B cell (primary cell): ENCODE data around the gene SCYL3. TPM values are rescaled to one million over a fixed set of nuclear protein-coding genes. Genes with fewer than 3 reads are reported as not detected.

Source experiments
- ATAC-seq: fragments of 200-7000 bp; cut with Tn5 transposase; one replicate; pipeline ENCODE4 v1.10.0; 2021; ENCODE audit warnings: low read depth, mild to moderate bottlenecking, moderate number of reproducible peaks, moderate library complexity
- CTCF ChIA-PET: fragments of 350-600 bp; sonication (Branson Sonifier 250); formaldehyde crosslinking; loops from one replicate; lab custom pipeline; 2021; ENCODE audit warnings: antibody characterized with exemption, inconsistent platforms; lab: Charles Lee
- POLR2A ChIA-PET: fragments of 350-600 bp; sonication (Branson Sonifier 250); formaldehyde crosslinking; loops from one replicate; lab custom pipeline; 2021; ENCODE audit warnings: antibody characterized with exemption; lab: Charles Lee
- DNase-seq: peaks from one replicate; pipeline ENCODE4 v3.0.0; 2013
- H2AFZ ChIP-seq: 2 replicates; pipeline ENCODE4 v1.6.1; 2012; ENCODE audit warnings: mild to moderate bottlenecking, low read depth, low read length; ENCODE audit not compliant: insufficient read depth, poor library complexity, severe bottlenecking
- H3K27ac ChIP-seq, 2 donors: 1 replicate in 1 of 2; 2 replicates in 1 of 2; pipeline ENCODE4 v1.5.1; 2012 to 2013; ENCODE audit warnings: low read length in 2 of 2, mild to moderate bottlenecking in 2 of 2, moderate library complexity in 1 of 2
- H3K27me3 ChIP-seq, 4 experiments: fragments of 200-600 bp in 1 of 4; sonication (generic) in 1 of 4; replicated peaks in 1 of 4; 1 replicate in 2 of 4; 2 replicates in 2 of 4; pipeline versions ENCODE4 v1.6.1 to v1.7.0; 2013 to 2016; ENCODE audit warnings: low read length in 3 of 4, mild to moderate bottlenecking in 2 of 4, mixed read lengths in 1 of 4, moderate library complexity in 1 of 4; ENCODE audit not compliant: insufficient read depth in 4 of 4, control insufficient read depth in 3 of 4; ENCODE audit errors: control extremely low read depth in 1 of 4
- H3K36me3 ChIP-seq, 2 experiments: replicated peaks in 1 of 2; 1 replicate in 1 of 2; 2 replicates in 1 of 2; pipeline versions ENCODE4 v1.6.1 to v1.7.1; 2013; ENCODE audit warnings: low read length in 1 of 2; ENCODE audit not compliant: insufficient read depth in 2 of 2, control insufficient read depth in 1 of 2; ENCODE audit errors: control extremely low read depth in 1 of 2, extremely low read depth in 1 of 2
- H3K4me1 ChIP-seq, 2 donors: fragments of 200-600 bp in 1 of 2; sonication (generic) in 1 of 2; 1 replicate in 1 of 2; 2 replicates in 1 of 2; pipeline versions ENCODE4 v1.5.1 to v1.6.1; 2013 to 2017; ENCODE audit warnings: low read length in 2 of 2; ENCODE audit not compliant: control insufficient read depth in 2 of 2, insufficient read depth in 2 of 2
- H3K4me2 ChIP-seq: replicated peaks from 2 replicates; pipeline ENCODE3; 2012; ENCODE audit warnings: mild to moderate bottlenecking, low read depth, low read length; ENCODE audit not compliant: poor library complexity, severe bottlenecking
- H3K4me3 ChIP-seq, 5 experiments: fragments of 200-600 bp in 1 of 5; sonication (generic) in 1 of 5; 1 replicate in 3 of 5; 2 replicates in 2 of 5; pipeline versions ENCODE4 v1.5.1 to v1.7.0; 2011 to 2016; ENCODE audit warnings: low read length in 4 of 5, mild to moderate bottlenecking in 4 of 5, low read depth in 2 of 5, control low read depth in 1 of 5, moderate library complexity in 1 of 5; ENCODE audit not compliant: insufficient read depth in 1 of 5; ENCODE audit errors: control extremely low read depth in 1 of 5, extremely low read depth in 1 of 5
- H3K79me2 ChIP-seq: fragments of 200-600 bp; sonication (generic); one replicate; pipeline ENCODE4 v1.6.0; 2016; ENCODE audit warnings: low read length; ENCODE audit not compliant: control insufficient read depth, insufficient read depth
- H3K9ac ChIP-seq: fragments of 200-600 bp; sonication (generic); 2 replicates; pipeline ENCODE4 v1.6.1; 2017; ENCODE audit warnings: mild to moderate bottlenecking, low read length, moderate library complexity
- H3K9me3 ChIP-seq, 3 donors: one replicate each; pipeline versions ENCODE4 v1.6.1 to v1.7.1; 2013; ENCODE audit warnings: low read length in 2 of 3; ENCODE audit not compliant: control insufficient read depth in 2 of 3, insufficient read depth in 1 of 3; ENCODE audit errors: control extremely low read depth in 1 of 3
- H4K20me1 ChIP-seq: 2 replicates; pipeline ENCODE4 v1.6.0; 2012; ENCODE audit warnings: mild to moderate bottlenecking, low read length; ENCODE audit not compliant: insufficient read depth, control insufficient read depth, poor library complexity, severe bottlenecking
- H3K27ac Mint-ChIP-seq: one replicate; pipeline ENCODE4 v1.8.0; 2021; ENCODE audit warnings: mixed read lengths
- H3K27me3 Mint-ChIP-seq: one replicate; pipeline ENCODE4 v1.8.0; 2021; ENCODE audit warnings: mixed read lengths
- H3K4me1 Mint-ChIP-seq: one replicate; pipeline ENCODE4 v1.8.0; 2021; ENCODE audit warnings: mixed read lengths
- H3K4me3 Mint-ChIP-seq: one replicate; pipeline ENCODE4 v1.8.0; 2021; ENCODE audit warnings: mixed read lengths
- H3K9me3 Mint-ChIP-seq: one replicate; pipeline ENCODE4 v1.8.0; 2022; ENCODE audit warnings: mixed read lengths; ENCODE audit not compliant: insufficient read depth
- CTCF ChIP-seq: fragments of 200-600 bp; IDR thresholded peaks from one replicate; pipeline ENCODE4 v1.8.0; 2022; ENCODE audit warnings: antibody characterized with exemption, mild to moderate bottlenecking
- EZH2 ChIP-seq: IDR thresholded peaks from 2 replicates; pipeline ENCODE4 v1.6.1; 2012; ENCODE audit warnings: borderline replicate concordance, low read depth, mild to moderate bottlenecking, moderate library complexity, low read length; ENCODE audit not compliant: insufficient read depth, poor library complexity, severe bottlenecking
- WGBS: methylation state at CpG from one replicate; pipeline ENCODE4 v1.1.5; 2013; ENCODE audit warnings: missing lambda C conversion rate; ENCODE audit not compliant: insufficient coverage; 5-methylcytosine and 5-hydroxymethylcytosine counted together
- intact Hi-C: fragments of 100-400 bp; cut with micrococcal nuclease; formaldehyde crosslinking; loops from one replicate; pipeline ENCODE4 v1.10.0; 2022
- polyA plus RNA-seq: library from polyadenylated mRNA; depleted of rRNA; stranded (reverse); fragments of >200 nt; gene quantifications from 2 replicates; pipeline ENCODE4 v1.2.3, GENCODE V29; 2012
- total RNA-seq, 2 donors: library from RNA; stranded (reverse); fragments of 120-200 nt in 1 of 2; gene quantifications; 1 replicate in 1 of 2; 2 replicates in 1 of 2; pipeline versions ENCODE4 v1.2.3 to v1.2.4, GENCODE V29; 2013 to 2022

SCYL3 gene
- total and polyA plus RNA-seq, 2 donors (not counting 1 experiment from before 2014, with no cell fraction given): 14.2 to 18.4 TPM

- TF ChIP-seq EZH2: no peak
- TF ChIP-seq CTCF: no peak
- no peak for DNase-seq
- Histone ChIP-seq H3K36me3 (peaks cover 4 to 26% of the 10 kb centered on the region in 2 experiments), H2AFZ (no peak overlapping the region), H3K4me2 (no peak overlapping the region), H3K9me3 (no peaks in the 10 kb centered on the region), H3K79me2 (peaks cover 80% of the 10 kb centered on the region), H4K20me1 (no peaks in the 10 kb centered on the region), H3K27me3 (no peaks in the 10 kb centered on the region), H3K4me1 (peaks cover 0 to 3% of the 10 kb centered on the region in 2 donors), H3K4me3 (no peak overlapping the region), H3K9ac (no peak overlapping the region), H3K27ac (no peak overlapping the region)
- POLR2A ChIA-PET: no interaction called here
- no peaks in the 10 kb centered on the region for H3K27me3 Mint-ChIP-seq
- intact Hi-C loops: no loop called here
- WGBS: no CpG with 5 or more reads among the region's 2 CpGs
- CTCF ChIA-PET: no interaction called here
- H3K4me3 Mint-ChIP-seq: no peak overlapping the region
- ATAC-seq: no peak
- peaks cover 23% of the 10 kb centered on the region for H3K4me1 Mint-ChIP-seq
- H3K27ac Mint-ChIP-seq: no peak overlapping the region
- H3K9me3 Mint-ChIP-seq: no peaks in the 10 kb centered on the region
These were observed 8.5 kb downstream of the SCYL3 start for GRCh38 chr1:169885207-169885606.

- no peak for ATAC-seq
- no peaks in the 10 kb centered on the region for H3K27me3 ChIP-seq
- H3K4me2 ChIP-seq: no peak overlapping the region
- no peak for DNase-seq
- H3K4me1 ChIP-seq: peaks cover under 1 to 4% of the 10 kb centered on the region in 2 donors
- Mint-ChIP-seq H3K4me1 (peaks cover 23% of the 10 kb centered on the region), H3K9me3 (no peaks in the 10 kb centered on the region), H3K27ac (no peak overlapping the region), H3K27me3 (no peaks in the 10 kb centered on the region), H3K4me3 (no peak overlapping the region)
- TF ChIP-seq EZH2 (no peak), CTCF (no peak)
- H2AFZ ChIP-seq: no peak overlapping the region
- no peaks in the 10 kb centered on the region for H4K20me1 ChIP-seq
- H3K27ac ChIP-seq: no peak overlapping the region
- intact Hi-C loops: no loop called here
- no peak overlapping the region for H3K4me3 ChIP-seq
- no peaks in the 10 kb centered on the region for H3K9me3 ChIP-seq
- CTCF ChIA-PET: interaction anchor here (0.6 kb wide), 1 partner anchor 10 kb away, joined by 3 read pairs; no protein-coding TSS in a partner anchor
- no peak overlapping the region for H3K9ac ChIP-seq
- peaks cover 4 to 26% of the 10 kb centered on the region in 2 experiments for H3K36me3 ChIP-seq
- POLR2A ChIA-PET: no interaction called here
- peaks cover 74% of the 10 kb centered on the region for H3K79me2 ChIP-seq
These were observed 9.1 kb downstream of the SCYL3 start for GRCh38 chr1:169884634-169885033.
